HepG2 (cell line): ENCODE data around the gene FITM2. TPM values are rescaled to one million over a fixed set of nuclear protein-coding genes. Genes with fewer than 3 reads are reported as not detected.

Experiments used
- ATF2 ChIP-seq: sonication (generic); formaldehyde crosslinking; IDR thresholded peaks from 2 replicates; pipeline ENCODE4 v1.4.0; 2020; ENCODE audit warnings: missing genetic modification reagents
- CEBPZ ChIP-seq: IDR thresholded peaks from 2 replicates; pipeline ENCODE4 v1.6.1; 2012; ENCODE audit warnings: low read length, improper control_type of control experiment
- RXRA ChIP-seq: sonication (generic); formaldehyde crosslinking; IDR thresholded peaks from 2 replicates; pipeline ENCODE4 v1.5.1; 2020; ENCODE audit warnings: missing genetic modification reagents
- TCF7 ChIP-seq: sonication (generic); IDR thresholded peaks from 2 replicates; pipeline ENCODE4 v1.6.1; 2016; ENCODE audit warnings: antibody characterized with exemption, low read depth
- U2AF1 ChIP-seq: fragments of 200-400 bp; formaldehyde crosslinking; optimal IDR thresholded peaks from 2 replicates; pipeline ENCODE3; 2017; ENCODE audit warnings: mild to moderate bottlenecking, low read depth, low read length
- ZBTB21 ChIP-seq: sonication (generic); formaldehyde crosslinking; IDR thresholded peaks from 2 replicates; pipeline ENCODE4 v1.4.0; 2020; ENCODE audit warnings: missing genetic modification reagents
- ZNF318 ChIP-seq: sonication (generic); formaldehyde crosslinking; IDR thresholded peaks from 2 replicates; pipeline ENCODE4 v1.4.0; 2020; ENCODE audit warnings: mild to moderate bottlenecking, missing genetic modification reagents
- polyA plus RNA-seq, 8 experiments: library from polyadenylated mRNA; depleted of rRNA in 3 of 8; stranded (reverse) in 7 of 8; unstranded in 1 of 8; fragments of >200 nt; fragmentation: Illumina TruSeq in 4 of 8; extraction: Trizol in 4 of 8; gene quantifications; 2 replicates each; pipeline versions ENCODE4 v1.2.1 to v1.2.3, GENCODE V29; 2011 to 2016; ENCODE audit warnings: low read depth in 4 of 8, missing spikeins in 1 of 8, mixed read lengths in 1 of 8; ENCODE audit not compliant: insufficient read depth in 1 of 8
- total RNA-seq, 5 experiments: library from RNA; depleted of rRNA; stranded (reverse); fragments of >200 nt; fragmentation: Illumina TruSeq; extraction: Trizol; gene quantifications; 2 replicates each; pipeline ENCODE4 v1.2.3, GENCODE V29; 2016; ENCODE audit warnings: low read depth in 1 of 5

FITM2 gene
- total and polyA plus RNA-seq, 2 of the 13 experiments (the other 11 are each of a cell fraction or from before 2014, with no cell fraction given), result 9.6 to 24.5 TPM

GRCh38 chr20:44279228-44279627 is 31.8 kb downstream of the FITM2 start (continued):
- TF ChIP-seq ZNF318 (CRISPR knock-in tag), result no peak
- no peak for TF ChIP-seq ZBTB21 (CRISPR knock-in tag)
- TF ChIP-seq ATF2 (CRISPR knock-in tag), result no peak
- no peak for TF ChIP-seq U2AF1
- no peak for TF ChIP-seq TCF7
- TF ChIP-seq RXRA (CRISPR knock-in tag), result no peak
- no peak for TF ChIP-seq CEBPZ
